SK-N-SH treated with all-trans-retinoic acid at 6 μM for 48 hours (cell line): Measurements from ENCODE around the gene C19orf85.
"Not testable (repeated sequence)": the region's sequence is repeated elsewhere in the genome, so short reads cannot be mapped to it uniquely, and the experiment has no call there.

Experiments used
- ATAC-seq: fragments of 200-7000 bp; cut with Tn5 transposase; 3 replicates; pipeline ENCODE4 v1.9.1; 2020; ENCODE audit warnings: mild to moderate bottlenecking, moderate library complexity
- ARNTL ChIP-seq: fragments of 450-650 bp; formaldehyde crosslinking; IDR thresholded peaks from 2 replicates; pipeline ENCODE4 v1.5.0; 2020; ENCODE audit warnings: low read depth, mild to moderate bottlenecking, moderate library complexity, borderline replicate concordance
- BACH2 ChIP-seq: fragments of 250-450 bp; sonication (Bioruptor Pico); IDR thresholded peaks from 2 replicates; pipeline ENCODE4 v1.9.0; 2021; ENCODE audit warnings: mild to moderate bottlenecking, borderline replicate concordance
- CSDC2 ChIP-seq: fragments of 250-450 bp; sonication (Bioruptor Pico); IDR thresholded peaks from 2 replicates; pipeline ENCODE4 v1.5.0; 2020; ENCODE audit warnings: mild to moderate bottlenecking, moderate library complexity
- GLIS3 ChIP-seq: fragments of 250-450 bp; sonication (Bioruptor Pico); IDR thresholded peaks from 2 replicates; pipeline ENCODE4 v1.5.0; 2020; ENCODE audit warnings: mild to moderate bottlenecking, moderate library complexity
- ISL1 ChIP-seq: fragments of 250-450 bp; sonication (Bioruptor Pico); IDR thresholded peaks from 2 replicates; pipeline ENCODE4 v2.1.2; 2022; ENCODE audit warnings: mild to moderate bottlenecking, moderate library complexity
- OSR1 ChIP-seq: fragments of 250-450 bp; sonication (Bioruptor Pico); IDR thresholded peaks from 2 replicates; pipeline ENCODE4 v1.8.0; 2022; ENCODE audit warnings: moderate library complexity, mild to moderate bottlenecking, inconsistent platforms
- RARB ChIP-seq: fragments of 250-450 bp; sonication (Bioruptor Pico); IDR thresholded peaks from 2 replicates; pipeline ENCODE4 v1.8.0; 2021; ENCODE audit warnings: mild to moderate bottlenecking, moderate library complexity
- SNAI2 ChIP-seq: fragments of 250-450 bp; sonication (Bioruptor Pico); IDR thresholded peaks from 2 replicates; pipeline ENCODE4 v1.5.0; 2020; ENCODE audit warnings: mild to moderate bottlenecking, moderate library complexity
- TCF4 ChIP-seq: fragments of 250-450 bp; sonication (Bioruptor Pico); IDR thresholded peaks from 2 replicates; pipeline ENCODE4 v1.8.0; 2021; ENCODE audit warnings: mild to moderate bottlenecking, moderate library complexity, borderline replicate concordance
- TOX ChIP-seq: fragments of 250-450 bp; sonication (Bioruptor Pico); IDR thresholded peaks from 2 replicates; pipeline ENCODE4 v1.8.0; 2021; ENCODE audit warnings: mild to moderate bottlenecking, moderate library complexity, borderline replicate concordance
- ZFP3 ChIP-seq: fragments of 250-450 bp; sonication (Bioruptor Pico); IDR thresholded peaks from 2 replicates; pipeline ENCODE4 v1.5.0; 2020; ENCODE audit warnings: mild to moderate bottlenecking, moderate library complexity
- ZFP30 ChIP-seq: fragments of 450-650 bp; formaldehyde crosslinking; IDR thresholded peaks from 2 replicates; pipeline ENCODE4 v1.5.0; 2022; ENCODE audit warnings: mild to moderate bottlenecking, moderate library complexity
- ZNF565 ChIP-seq: fragments of 450-650 bp; formaldehyde crosslinking; conservative IDR thresholded peaks from 2 replicates; pipeline ENCODE4 v1.5.0; 2020; ENCODE audit warnings: low read depth, mild to moderate bottlenecking, moderate library complexity
- ZNF70 ChIP-seq: fragments of 450-650 bp; formaldehyde crosslinking; IDR thresholded peaks from 2 replicates; pipeline ENCODE4 v1.5.0; 2020; ENCODE audit warnings: mild to moderate bottlenecking, moderate library complexity
- ZNF8 ChIP-seq: fragments of 450-650 bp; formaldehyde crosslinking; IDR thresholded peaks from 2 replicates; pipeline ENCODE4 v1.5.0; 2020; ENCODE audit warnings: mild to moderate bottlenecking, moderate library complexity
- TF ChIP-seq, protein P1 (sequence below): fragments of 250-450 bp; sonication (Bioruptor Pico); IDR thresholded peaks from 2 replicates; pipeline ENCODE4 v1.8.0; 2020; ENCODE audit warnings: mild to moderate bottlenecking, moderate library complexity, borderline replicate concordance
- TF ChIP-seq, protein P2 (sequence below): fragments of 250-450 bp; sonication (Bioruptor Pico); IDR thresholded peaks from 2 replicates; pipeline ENCODE4 v1.5.1; 2021; ENCODE audit warnings: mild to moderate bottlenecking, moderate library complexity
- TF ChIP-seq, protein P3 (sequence below): fragments of 250-450 bp; sonication (Bioruptor Pico); IDR thresholded peaks from 2 replicates; pipeline ENCODE4 v1.5.0; 2020; ENCODE audit warnings: mild to moderate bottlenecking, moderate library complexity
- TF ChIP-seq, protein P4 (sequence below): fragments of 250-450 bp; sonication (Bioruptor Pico); IDR thresholded peaks from 2 replicates; pipeline ENCODE4 v1.8.0; 2021; ENCODE audit warnings: low read depth, mild to moderate bottlenecking, moderate library complexity, borderline replicate concordance
- TF ChIP-seq, protein P5 (sequence below): fragments of 250-450 bp; sonication (Bioruptor Pico); IDR thresholded peaks from 2 replicates; pipeline ENCODE4 v1.5.1; 2020; ENCODE audit warnings: low read depth, mild to moderate bottlenecking, moderate library complexity

C19orf85 gene

DNA sequence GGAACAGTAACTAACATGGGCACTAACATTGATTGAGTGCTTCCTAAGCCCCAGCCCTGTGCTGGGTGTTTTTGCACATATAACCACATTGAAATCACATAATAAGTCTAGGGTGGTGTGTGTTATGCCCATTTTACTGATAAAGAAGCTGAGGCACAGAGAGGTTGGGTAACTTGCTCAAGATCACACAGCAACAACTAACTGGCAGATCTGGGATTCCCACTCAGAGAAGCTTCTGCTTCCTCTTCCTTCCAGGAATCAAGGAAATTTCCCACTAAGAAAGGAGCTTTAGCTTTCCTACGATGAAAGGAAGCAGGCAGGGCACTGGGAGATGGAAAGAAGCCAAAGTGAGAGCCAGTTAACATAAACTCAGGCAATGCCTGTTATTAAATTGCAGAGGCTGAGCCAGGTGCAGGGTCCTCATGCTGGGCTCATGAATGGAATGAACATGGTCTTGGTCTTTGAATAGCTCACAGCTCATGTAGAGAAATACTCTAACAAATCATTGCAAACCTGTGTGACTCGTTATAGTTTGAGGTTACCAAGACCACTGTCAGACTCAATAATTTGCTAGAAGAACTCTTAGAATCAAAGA lies 33.8 kb upstream of the C19orf85 start:
- no peak for ATAC-seq
- TF ChIP-seq, protein P1, sequence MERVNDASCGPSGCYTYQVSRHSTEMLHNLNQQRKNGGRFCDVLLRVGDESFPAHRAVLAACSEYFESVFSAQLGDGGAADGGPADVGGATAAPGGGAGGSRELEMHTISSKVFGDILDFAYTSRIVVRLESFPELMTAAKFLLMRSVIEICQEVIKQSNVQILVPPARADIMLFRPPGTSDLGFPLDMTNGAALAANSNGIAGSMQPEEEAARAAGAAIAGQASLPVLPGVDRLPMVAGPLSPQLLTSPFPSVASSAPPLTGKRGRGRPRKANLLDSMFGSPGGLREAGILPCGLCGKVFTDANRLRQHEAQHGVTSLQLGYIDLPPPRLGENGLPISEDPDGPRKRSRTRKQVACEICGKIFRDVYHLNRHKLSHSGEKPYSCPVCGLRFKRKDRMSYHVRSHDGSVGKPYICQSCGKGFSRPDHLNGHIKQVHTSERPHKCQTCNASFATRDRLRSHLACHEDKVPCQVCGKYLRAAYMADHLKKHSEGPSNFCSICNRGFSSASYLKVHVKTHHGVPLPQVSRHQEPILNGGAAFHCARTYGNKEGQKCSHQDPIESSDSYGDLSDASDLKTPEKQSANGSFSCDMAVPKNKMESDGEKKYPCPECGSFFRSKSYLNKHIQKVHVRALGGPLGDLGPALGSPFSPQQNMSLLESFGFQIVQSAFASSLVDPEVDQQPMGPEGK: no peak
- TF ChIP-seq ZFP3 (no peak), TOX (CRISPR knock-in tag) (no peak), SNAI2 (CRISPR knock-in tag) (no peak), TCF4 (CRISPR knock-in tag) (no peak)
- TF ChIP-seq, protein P2, sequence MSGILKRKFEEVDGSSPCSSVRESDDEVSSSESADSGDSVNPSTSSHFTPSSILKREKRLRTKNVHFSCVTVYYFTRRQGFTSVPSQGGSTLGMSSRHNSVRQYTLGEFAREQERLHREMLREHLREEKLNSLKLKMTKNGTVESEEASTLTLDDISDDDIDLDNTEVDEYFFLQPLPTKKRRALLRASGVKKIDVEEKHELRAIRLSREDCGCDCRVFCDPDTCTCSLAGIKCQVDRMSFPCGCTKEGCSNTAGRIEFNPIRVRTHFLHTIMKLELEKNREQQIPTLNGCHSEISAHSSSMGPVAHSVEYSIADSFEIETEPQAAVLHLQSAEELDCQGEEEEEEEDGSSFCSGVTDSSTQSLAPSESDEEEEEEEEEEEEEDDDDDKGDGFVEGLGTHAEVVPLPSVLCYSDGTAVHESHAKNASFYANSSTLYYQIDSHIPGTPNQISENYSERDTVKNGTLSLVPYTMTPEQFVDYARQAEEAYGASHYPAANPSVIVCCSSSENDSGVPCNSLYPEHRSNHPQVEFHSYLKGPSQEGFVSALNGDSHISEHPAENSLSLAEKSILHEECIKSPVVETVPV: no peak
- TF ChIP-seq, protein P3, sequence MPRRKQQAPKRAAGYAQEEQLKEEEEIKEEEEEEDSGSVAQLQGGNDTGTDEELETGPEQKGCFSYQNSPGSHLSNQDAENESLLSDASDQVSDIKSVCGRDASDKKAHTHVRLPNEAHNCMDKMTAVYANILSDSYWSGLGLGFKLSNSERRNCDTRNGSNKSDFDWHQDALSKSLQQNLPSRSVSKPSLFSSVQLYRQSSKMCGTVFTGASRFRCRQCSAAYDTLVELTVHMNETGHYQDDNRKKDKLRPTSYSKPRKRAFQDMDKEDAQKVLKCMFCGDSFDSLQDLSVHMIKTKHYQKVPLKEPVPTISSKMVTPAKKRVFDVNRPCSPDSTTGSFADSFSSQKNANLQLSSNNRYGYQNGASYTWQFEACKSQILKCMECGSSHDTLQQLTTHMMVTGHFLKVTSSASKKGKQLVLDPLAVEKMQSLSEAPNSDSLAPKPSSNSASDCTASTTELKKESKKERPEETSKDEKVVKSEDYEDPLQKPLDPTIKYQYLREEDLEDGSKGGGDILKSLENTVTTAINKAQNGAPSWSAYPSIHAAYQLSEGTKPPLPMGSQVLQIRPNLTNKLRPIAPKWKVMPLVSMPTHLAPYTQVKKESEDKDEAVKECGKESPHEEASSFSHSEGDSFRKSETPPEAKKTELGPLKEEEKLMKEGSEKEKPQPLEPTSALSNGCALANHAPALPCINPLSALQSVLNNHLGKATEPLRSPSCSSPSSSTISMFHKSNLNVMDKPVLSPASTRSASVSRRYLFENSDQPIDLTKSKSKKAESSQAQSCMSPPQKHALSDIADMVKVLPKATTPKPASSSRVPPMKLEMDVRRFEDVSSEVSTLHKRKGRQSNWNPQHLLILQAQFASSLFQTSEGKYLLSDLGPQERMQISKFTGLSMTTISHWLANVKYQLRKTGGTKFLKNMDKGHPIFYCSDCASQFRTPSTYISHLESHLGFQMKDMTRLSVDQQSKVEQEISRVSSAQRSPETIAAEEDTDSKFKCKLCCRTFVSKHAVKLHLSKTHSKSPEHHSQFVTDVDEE: no peak

DNA sequence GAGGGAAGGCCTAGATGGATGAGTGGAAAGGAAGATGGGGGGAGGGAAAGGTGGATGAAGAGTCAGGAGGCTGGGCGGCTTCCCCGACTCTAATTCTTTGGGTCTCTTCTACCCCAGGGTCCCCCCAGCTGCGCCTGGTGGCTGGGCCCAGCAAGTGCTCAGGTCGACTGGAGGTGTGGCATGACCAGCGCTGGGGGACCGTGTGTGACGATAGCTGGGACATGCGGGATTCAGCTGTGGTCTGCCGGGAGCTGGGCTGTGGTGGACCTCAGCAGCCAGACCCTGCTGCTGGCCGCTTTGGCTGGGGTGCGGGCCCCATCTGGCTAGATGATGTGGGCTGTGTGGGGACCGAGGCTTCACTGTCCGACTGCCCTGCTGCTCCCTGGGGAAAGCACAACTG lies 33.2 kb upstream of the C19orf85 start:
- TF ChIP-seq TOX (CRISPR knock-in tag) (no peak), RARB (no peak), GLIS3 (CRISPR knock-in tag) (no peak), ZNF70 (CRISPR knock-in tag) (no peak), BACH2 (no peak), ISL1 (CRISPR knock-in tag) (no peak), ZFP30 (no peak), ARNTL (no peak), ZNF565 (CRISPR knock-in tag) (no peak), ZFP3 (no peak), OSR1 (CRISPR knock-in tag) (no peak), CSDC2 (no peak), ZNF8 (CRISPR knock-in tag) (no peak), TCF4 (CRISPR knock-in tag) (no peak)
- TF ChIP-seq, protein P4, sequence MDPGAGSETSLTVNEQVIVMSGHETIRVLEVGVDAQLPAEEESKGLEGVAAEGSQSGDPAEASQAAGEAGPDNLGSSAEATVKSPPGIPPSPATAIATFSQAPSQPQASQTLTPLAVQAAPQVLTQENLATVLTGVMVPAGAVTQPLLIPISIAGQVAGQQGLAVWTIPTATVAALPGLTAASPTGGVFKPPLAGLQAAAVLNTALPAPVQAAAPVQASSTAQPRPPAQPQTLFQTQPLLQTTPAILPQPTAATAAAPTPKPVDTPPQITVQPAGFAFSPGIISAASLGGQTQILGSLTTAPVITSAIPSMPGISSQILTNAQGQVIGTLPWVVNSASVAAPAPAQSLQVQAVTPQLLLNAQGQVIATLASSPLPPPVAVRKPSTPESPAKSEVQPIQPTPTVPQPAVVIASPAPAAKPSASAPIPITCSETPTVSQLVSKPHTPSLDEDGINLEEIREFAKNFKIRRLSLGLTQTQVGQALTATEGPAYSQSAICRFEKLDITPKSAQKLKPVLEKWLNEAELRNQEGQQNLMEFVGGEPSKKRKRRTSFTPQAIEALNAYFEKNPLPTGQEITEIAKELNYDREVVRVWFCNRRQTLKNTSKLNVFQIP (CRISPR knock-in tag): no peak
- TF ChIP-seq, protein P2: no peak
- TF ChIP-seq, protein P5, sequence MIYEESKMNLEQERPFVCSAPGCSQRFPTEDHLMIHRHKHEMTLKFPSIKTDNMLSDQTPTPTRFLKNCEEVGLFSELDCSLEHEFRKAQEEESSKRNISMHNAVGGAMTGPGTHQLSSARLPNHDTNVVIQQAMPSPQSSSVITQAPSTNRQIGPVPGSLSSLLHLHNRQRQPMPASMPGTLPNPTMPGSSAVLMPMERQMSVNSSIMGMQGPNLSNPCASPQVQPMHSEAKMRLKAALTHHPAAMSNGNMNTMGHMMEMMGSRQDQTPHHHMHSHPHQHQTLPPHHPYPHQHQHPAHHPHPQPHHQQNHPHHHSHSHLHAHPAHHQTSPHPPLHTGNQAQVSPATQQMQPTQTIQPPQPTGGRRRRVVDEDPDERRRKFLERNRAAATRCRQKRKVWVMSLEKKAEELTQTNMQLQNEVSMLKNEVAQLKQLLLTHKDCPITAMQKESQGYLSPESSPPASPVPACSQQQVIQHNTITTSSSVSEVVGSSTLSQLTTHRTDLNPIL (CRISPR knock-in tag): no peak
- TF ChIP-seq, protein P1: no peak
- TF ChIP-seq, all 23 proteins: peak for 0
- no peak for ATAC-seq

DNA sequence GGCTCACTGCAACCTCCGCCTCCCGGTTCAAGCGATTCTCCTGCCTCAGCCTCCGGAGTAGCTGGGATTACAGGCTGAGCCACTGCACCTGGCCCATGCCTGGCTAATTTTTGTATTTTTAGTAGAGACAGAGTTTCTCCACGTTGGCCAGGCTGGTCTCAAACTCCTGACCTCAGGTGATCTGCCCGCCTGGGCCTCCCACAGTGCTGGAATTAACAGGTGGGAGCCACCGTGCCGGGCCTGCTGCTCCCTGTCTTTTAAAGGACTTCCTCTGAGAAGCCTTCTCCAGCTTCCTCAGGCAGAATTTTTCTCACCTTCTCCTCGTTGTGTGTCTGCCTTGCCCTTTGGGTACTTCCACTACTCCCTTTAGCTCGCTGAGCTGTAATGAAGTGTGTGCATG lies 32.3 kb upstream of the C19orf85 start:
- ATAC-seq: not testable (repeated sequence)
